GM20431 (cell line): ENCODE measurements around the gene ZNF69.
"Not testable (repeated sequence)": the region's sequence is repeated elsewhere in the genome, so short reads cannot be mapped to it uniquely, and the experiment has no call there.

Experiments used
- in situ Hi-C: fragments of 300-500 bp; cut with MseI, MboI; formaldehyde crosslinking; loops from one replicate; pipeline ENCODE4 v1.15.0; 2020; ENCODE audit warnings: low sequenced_read_pairs; ENCODE audit not compliant: unreplicated experiment

The ZNF69 gene

GRCh38 chr19:11890634-11891033 lies 3.1 kb downstream of the ZNF69 start:
- in situ Hi-C loops: no loop called here

- in situ Hi-C loops: no loop called here
Observed at GRCh38 chr19:11894851-11895250, 7.3 kb downstream of the ZNF69 start.

GRCh38 chr19:11902228-11902627 lies 14.6 kb downstream of the ZNF69 start:
- in situ Hi-C loops: no loop called here

- in situ Hi-C loops: no loop called here
Observed at GRCh38 chr19:11905928-11906327, 18.3 kb downstream of the ZNF69 start.

- in situ Hi-C loops: not testable (repeated sequence)
Observed at GRCh38 chr19:11911937-11912336, 24.4 kb downstream of the ZNF69 start.

- in situ Hi-C loops: not testable (repeated sequence)
Observed at GRCh38 chr19:11914417-11915051, 27.0 kb downstream of the ZNF69 start.

- in situ Hi-C loops: loop anchor here (10.0 kb wide), 1 partner anchor 63 kb away; no protein-coding TSS in a partner anchor
Observed at GRCh38 chr19:11921852-11922495, 34.4 kb downstream of the ZNF69 start.

- in situ Hi-C loops: loop anchor here (10.0 kb wide), 1 partner anchor 60 kb away; no protein-coding TSS in a partner anchor
Observed at GRCh38 chr19:11924886-11925650, 37.5 kb downstream of the ZNF69 start, which contains the start of gene ZNF700. TSS of gene ZNF700 (plus strand) at chr19:11925107. CDS start at chr19:11925211, 104 bp downstream.

- in situ Hi-C loops: loop anchor here (10.0 kb wide), 1 partner anchor 59 kb away; no protein-coding TSS in a partner anchor
Observed at GRCh38 chr19:11925651-11926187, 38.1 kb downstream of the ZNF69 start.

GRCh38 chr19:11927227-11927626 lies 39.6 kb downstream of the ZNF69 start:
- in situ Hi-C loops: loop anchor here (10.0 kb wide), 1 partner anchor 58 kb away; no protein-coding TSS in a partner anchor

GRCh38 chr19:11931051-11931450 lies 43.5 kb downstream of the ZNF69 start:
- in situ Hi-C loops: no loop called here

- in situ Hi-C loops: no loop called here
Observed at GRCh38 chr19:11931513-11931912, 43.9 kb downstream of the ZNF69 start.

GRCh38 chr19:11935829-11936228 lies 48.2 kb downstream of the ZNF69 start:
- in situ Hi-C loops: not testable (repeated sequence)

- in situ Hi-C loops: not testable (repeated sequence)
Observed at GRCh38 chr19:11938383-11938782, 50.8 kb downstream of the ZNF69 start.

GRCh38 chr19:11941361-11941887 lies 53.8 kb downstream of the ZNF69 start:
- in situ Hi-C loops: not testable (repeated sequence)

- in situ Hi-C loops: no loop called here
Observed at GRCh38 chr19:11942008-11942842, 54.6 kb downstream of the ZNF69 start.

- in situ Hi-C loops: no loop called here
Observed at GRCh38 chr19:11942843-11943108, 55.2 kb downstream of the ZNF69 start.

GRCh38 chr19:11944656-11945055 lies 57.1 kb downstream of the ZNF69 start:
- in situ Hi-C loops: no loop called here

- in situ Hi-C loops: no loop called here
Observed at GRCh38 chr19:11948646-11949045, 61.1 kb downstream of the ZNF69 start.

- in situ Hi-C loops: no loop called here
Observed at GRCh38 chr19:11949201-11949600, 61.6 kb downstream of the ZNF69 start.
